ENCODE results near the gene ACOXL.

ACOXL gene

DNA sequence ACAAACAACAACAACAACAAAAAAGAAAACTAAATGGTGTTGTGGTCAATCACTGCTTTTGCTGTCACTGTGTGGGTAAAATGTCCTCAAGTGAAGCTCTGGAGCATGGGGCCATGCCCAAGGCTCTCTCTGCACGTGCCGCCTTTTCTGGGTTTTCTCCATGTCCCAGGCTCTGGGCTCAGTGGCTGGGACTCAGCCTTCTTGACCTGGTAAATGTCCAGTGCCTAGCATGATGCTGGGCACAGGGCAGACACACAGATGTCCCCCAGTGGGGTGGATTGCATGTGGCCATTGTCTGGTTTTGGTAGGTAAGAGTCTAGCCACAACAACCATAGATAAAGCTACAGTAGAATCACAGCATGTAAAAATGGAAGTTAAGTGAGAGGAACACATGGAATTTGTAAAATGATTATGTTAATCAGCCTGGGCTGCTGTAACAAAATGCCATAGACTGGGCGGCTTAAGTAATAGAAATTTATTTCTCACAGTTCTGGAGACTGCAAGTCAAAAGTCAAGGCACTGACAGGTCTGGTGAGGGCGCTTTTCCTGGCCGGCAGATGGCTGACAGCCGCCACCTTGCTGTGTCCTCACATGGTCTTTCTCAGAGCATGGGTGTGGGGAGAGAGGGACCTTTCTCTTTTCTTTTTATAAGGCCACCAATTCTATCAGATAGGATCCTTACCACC is 174.4 kb downstream of the ACOXL start:
- no peaks in the 10 kb centered on the region for H3K4me1 ChIP-seq (ENCODE audit: control insufficient read depth, insufficient read depth, low read length)
- H3K36me3 ChIP-seq (ENCODE audit: control insufficient read depth in 2 of 2, insufficient read depth in 1 of 2, low read length in 2 of 2), result no peaks in the 10 kb centered on the region
- TF ChIP-seq, protein P1, sequence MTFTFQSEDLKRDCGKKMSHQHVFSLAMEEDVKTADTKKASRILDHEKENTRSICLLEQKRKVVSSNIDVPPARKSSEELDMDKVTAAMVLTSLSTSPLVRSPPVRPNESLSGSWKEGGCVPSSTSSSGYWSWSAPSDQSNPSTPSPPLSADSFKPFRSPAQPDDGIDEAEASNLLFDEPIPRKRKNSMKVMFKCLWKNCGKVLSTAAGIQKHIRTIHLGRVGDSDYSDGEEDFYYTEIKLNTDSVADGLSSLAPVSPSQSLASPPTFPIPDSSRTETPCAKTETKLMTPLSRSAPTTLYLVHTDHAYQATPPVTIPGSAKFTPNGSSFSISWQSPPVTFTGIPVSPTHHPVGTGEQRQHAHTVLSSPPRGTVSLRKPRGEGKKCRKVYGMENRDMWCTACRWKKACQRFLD (tag by site-specific recombination; IDR thresholded peaks at IDR 0.05), result no peak
- TF ChIP-seq ZNF202 (tag by site-specific recombination; IDR thresholded peaks at IDR 0.05; ENCODE audit: borderline replicate concordance), result no peak
- no peak for TF ChIP-seq ZNF776 (tag by site-specific recombination; IDR thresholded peaks at IDR 0.05; ENCODE audit: borderline replicate concordance)
- no peak for TF ChIP-seq ZNF626 (tag by site-specific recombination; IDR thresholded peaks at IDR 0.05)
- no peak for TF ChIP-seq PRDM1 (tag by site-specific recombination; IDR thresholded peaks at IDR 0.05)
- TF ChIP-seq ZSCAN23 (tag by site-specific recombination; IDR thresholded peaks at IDR 0.05), result no peak
- TF ChIP-seq GLI2 (tag by site-specific recombination; IDR thresholded peaks at IDR 0.05; ENCODE audit: borderline replicate concordance, low read depth), result no peak
- TF ChIP-seq ZNF785 (tag by site-specific recombination; IDR thresholded peaks at IDR 0.05), result no peak
- TF ChIP-seq ZNF623 (tag by site-specific recombination; IDR thresholded peaks at IDR 0.05), result no peak
- TF ChIP-seq ZNF16 (tag by site-specific recombination; IDR thresholded peaks at IDR 0.05; ENCODE audit: low read depth), result no peak
- TF ChIP-seq ZNF843 (tag by site-specific recombination; IDR thresholded peaks at IDR 0.05), result no peak
- TF ChIP-seq ZNF76 (tag by site-specific recombination; IDR thresholded peaks at IDR 0.05; ENCODE audit: borderline replicate concordance, low read depth), result no peak
- no peak for TF ChIP-seq ZNF175 (tag by site-specific recombination; IDR thresholded peaks at IDR 0.05)
- no peak for TF ChIP-seq HOXC10 (CRISPR knock-in tag; IDR thresholded peaks at IDR 0.05)
- no peak for TF ChIP-seq ZNF624 (tag by site-specific recombination; IDR thresholded peaks at IDR 0.05)
- TF ChIP-seq ZNF707 (tag by site-specific recombination; IDR thresholded peaks at IDR 0.05), result no peak
- no peak for TF ChIP-seq ZNF223 (tag by site-specific recombination; IDR thresholded peaks at IDR 0.05)
- TF ChIP-seq, protein P2, sequence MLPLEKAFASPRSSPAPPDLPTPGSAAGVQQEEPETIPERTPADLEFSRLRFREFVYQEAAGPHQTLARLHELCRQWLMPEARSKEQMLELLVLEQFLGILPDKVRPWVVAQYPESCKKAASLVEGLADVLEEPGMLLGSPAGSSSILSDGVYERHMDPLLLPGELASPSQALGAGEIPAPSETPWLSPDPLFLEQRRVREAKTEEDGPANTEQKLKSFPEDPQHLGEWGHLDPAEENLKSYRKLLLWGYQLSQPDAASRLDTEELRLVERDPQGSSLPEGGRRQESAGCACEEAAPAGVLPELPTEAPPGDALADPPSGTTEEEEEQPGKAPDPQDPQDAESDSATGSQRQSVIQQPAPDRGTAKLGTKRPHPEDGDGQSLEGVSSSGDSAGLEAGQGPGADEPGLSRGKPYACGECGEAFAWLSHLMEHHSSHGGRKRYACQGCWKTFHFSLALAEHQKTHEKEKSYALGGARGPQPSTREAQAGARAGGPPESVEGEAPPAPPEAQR (tag by site-specific recombination; IDR thresholded peaks at IDR 0.05), result no peak
- ChIA-PET CTCF (no interaction called here), POLR2A (no interaction called here)
- H3K4me3 ChIP-seq (ENCODE audit: low read depth, low read length), result no peak overlapping the region
- no peak overlapping the region for H3K27ac ChIP-seq (ENCODE audit: extremely low read depth, low read depth, low read length)
- H3K9me3 ChIP-seq (ENCODE audit: control insufficient read depth, insufficient read depth, low read depth, low read length), result no peaks in the 10 kb centered on the region

DNA sequence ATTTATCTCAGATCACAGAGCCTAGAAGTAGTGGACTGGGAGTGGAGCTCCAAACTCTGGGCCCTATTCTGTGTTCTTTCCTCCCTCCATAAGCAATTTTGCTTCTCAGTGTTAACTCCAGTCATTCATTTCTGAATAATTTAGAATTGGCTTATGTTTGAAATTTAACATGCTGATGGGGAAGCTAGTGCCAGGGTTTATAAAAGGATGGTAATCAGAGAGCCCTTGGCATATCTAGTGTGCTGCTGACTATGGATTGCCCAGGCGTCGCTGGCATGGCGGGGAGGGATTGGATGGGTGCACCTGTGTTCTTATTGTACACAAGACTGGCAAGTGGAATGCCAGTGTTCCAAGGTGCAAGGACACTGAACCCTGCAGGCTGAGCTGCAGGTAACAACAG is 177.1 kb downstream of the ACOXL start:
- Histone ChIP-seq H3K27ac (ENCODE audit: extremely low read depth, low read depth, low read length) (no peak overlapping the region), H3K9me3 (ENCODE audit: control insufficient read depth, insufficient read depth, low read depth, low read length) (no peaks in the 10 kb centered on the region), H3K4me1 (ENCODE audit: control insufficient read depth, insufficient read depth, low read length) (no peaks in the 10 kb centered on the region), H3K4me3 (ENCODE audit: low read depth, low read length) (no peak overlapping the region), H3K36me3 (ENCODE audit: control insufficient read depth in 2 of 2, insufficient read depth in 1 of 2, low read length in 2 of 2) (no peaks in the 10 kb centered on the region)
- CTCF ChIA-PET, result no interaction called here
- POLR2A ChIA-PET, result no interaction called here
- no peak for TF ChIP-seq ZNF701 (tag by site-specific recombination; IDR thresholded peaks at IDR 0.05)
- no peak for TF ChIP-seq YY2 (tag by site-specific recombination; IDR thresholded peaks at IDR 0.05)
- no peak for TF ChIP-seq ZFP37 (tag by site-specific recombination; IDR thresholded peaks at IDR 0.05)
- TF ChIP-seq ZNF211 (tag by site-specific recombination; IDR thresholded peaks at IDR 0.05; ENCODE audit: low read depth), result no peak
- no peak for TF ChIP-seq BCL11A (tag by site-specific recombination; IDR thresholded peaks at IDR 0.05; ENCODE audit: low read depth)
- no peak for TF ChIP-seq ZNF24 (tag by site-specific recombination; IDR thresholded peaks at IDR 0.05)
- no peak for TF ChIP-seq ZNF280C (tag by site-specific recombination; IDR thresholded peaks at IDR 0.05)
- no peak for TF ChIP-seq KLF9 (tag by site-specific recombination; IDR thresholded peaks at IDR 0.05; ENCODE audit: low read depth)
- TF ChIP-seq ZNF23 (tag by site-specific recombination; IDR thresholded peaks at IDR 0.05; ENCODE audit: borderline replicate concordance), result no peak
- TF ChIP-seq, protein P3, sequence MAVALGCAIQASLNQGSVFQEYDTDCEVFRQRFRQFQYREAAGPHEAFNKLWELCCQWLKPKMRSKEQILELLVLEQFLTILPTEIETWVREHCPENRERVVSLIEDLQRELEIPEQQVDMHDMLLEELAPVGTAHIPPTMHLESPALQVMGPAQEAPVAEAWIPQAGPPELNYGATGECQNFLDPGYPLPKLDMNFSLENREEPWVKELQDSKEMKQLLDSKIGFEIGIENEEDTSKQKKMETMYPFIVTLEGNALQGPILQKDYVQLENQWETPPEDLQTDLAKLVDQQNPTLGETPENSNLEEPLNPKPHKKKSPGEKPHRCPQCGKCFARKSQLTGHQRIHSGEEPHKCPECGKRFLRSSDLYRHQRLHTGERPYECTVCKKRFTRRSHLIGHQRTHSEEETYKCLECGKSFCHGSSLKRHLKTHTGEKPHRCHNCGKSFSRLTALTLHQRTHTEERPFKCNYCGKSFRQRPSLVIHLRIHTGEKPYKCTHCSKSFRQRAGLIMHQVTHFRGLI (tag by site-specific recombination; IDR thresholded peaks at IDR 0.05), result no peak
- TF ChIP-seq ZNF274 (IDR thresholded peaks at IDR 0.05; ENCODE audit: low read length), result no peak
- TF ChIP-seq ZNF274 (tag by site-specific recombination; IDR thresholded peaks at IDR 0.05; ENCODE audit: borderline replicate concordance), result no peak
- TF ChIP-seq ZNF324 (tag by site-specific recombination; IDR thresholded peaks at IDR 0.05), result no peak
- TF ChIP-seq ZNF596 (tag by site-specific recombination; IDR thresholded peaks at IDR 0.05), result no peak
- TF ChIP-seq ZNF248 (tag by site-specific recombination; IDR thresholded peaks at IDR 0.05), result no peak

Measured in HEK293 (cell line).